Astrocyte of the cerebellum (primary cell): ENCODE data around the gene TECTA.

Experiments
- DNase-seq: peaks from one replicate; pipeline ENCODE4 v3.0.0-alpha.2; 2011; ENCODE audit warnings: low read depth
- H3K4me3 ChIP-seq: 2 replicates; pipeline ENCODE4 v1.5.1; 2011; ENCODE audit warnings: mild to moderate bottlenecking, low read depth, low read length, moderate library complexity
- in situ Hi-C: cut with HindIII; loops from 2 replicates; pipeline ENCODE4 v1.10.0; 2017; ENCODE audit warnings: low sequenced_read_pairs
- TF ChIP-seq, protein P1 (sequence below): IDR thresholded peaks from 2 replicates; pipeline ENCODE4 v1.5.1; 2012; ENCODE audit warnings: low read length, low read depth, moderate library complexity, mild to moderate bottlenecking; ENCODE audit errors: missing control alignments

TECTA gene

DNA sequence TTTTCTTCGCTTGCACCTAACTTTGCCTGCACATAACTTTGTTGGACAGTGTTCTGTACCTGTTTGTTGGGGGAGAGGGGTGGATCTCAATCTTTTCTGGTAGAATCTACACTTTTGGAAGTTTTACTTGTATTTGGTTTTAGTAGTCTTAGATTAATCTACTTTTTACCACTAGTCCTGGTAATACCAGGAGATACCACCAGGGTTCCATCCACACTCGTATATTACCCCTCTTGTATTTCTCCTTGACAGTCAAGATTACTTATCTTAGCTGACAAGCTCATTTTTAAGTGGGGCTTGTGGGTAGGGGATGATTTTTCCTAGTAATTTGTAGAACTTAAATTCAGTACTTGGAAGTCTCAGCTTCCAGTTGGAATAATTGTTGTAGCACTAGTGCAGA lies 37.3 kb upstream of the TECTA start:
- no peak overlapping the region for H3K4me3 ChIP-seq
- in situ Hi-C loops: no loop called here
- TF ChIP-seq, protein P1, sequence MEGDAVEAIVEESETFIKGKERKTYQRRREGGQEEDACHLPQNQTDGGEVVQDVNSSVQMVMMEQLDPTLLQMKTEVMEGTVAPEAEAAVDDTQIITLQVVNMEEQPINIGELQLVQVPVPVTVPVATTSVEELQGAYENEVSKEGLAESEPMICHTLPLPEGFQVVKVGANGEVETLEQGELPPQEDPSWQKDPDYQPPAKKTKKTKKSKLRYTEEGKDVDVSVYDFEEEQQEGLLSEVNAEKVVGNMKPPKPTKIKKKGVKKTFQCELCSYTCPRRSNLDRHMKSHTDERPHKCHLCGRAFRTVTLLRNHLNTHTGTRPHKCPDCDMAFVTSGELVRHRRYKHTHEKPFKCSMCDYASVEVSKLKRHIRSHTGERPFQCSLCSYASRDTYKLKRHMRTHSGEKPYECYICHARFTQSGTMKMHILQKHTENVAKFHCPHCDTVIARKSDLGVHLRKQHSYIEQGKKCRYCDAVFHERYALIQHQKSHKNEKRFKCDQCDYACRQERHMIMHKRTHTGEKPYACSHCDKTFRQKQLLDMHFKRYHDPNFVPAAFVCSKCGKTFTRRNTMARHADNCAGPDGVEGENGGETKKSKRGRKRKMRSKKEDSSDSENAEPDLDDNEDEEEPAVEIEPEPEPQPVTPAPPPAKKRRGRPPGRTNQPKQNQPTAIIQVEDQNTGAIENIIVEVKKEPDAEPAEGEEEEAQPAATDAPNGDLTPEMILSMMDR: peak; percentile 26
- DNase-seq: no peak

DNA sequence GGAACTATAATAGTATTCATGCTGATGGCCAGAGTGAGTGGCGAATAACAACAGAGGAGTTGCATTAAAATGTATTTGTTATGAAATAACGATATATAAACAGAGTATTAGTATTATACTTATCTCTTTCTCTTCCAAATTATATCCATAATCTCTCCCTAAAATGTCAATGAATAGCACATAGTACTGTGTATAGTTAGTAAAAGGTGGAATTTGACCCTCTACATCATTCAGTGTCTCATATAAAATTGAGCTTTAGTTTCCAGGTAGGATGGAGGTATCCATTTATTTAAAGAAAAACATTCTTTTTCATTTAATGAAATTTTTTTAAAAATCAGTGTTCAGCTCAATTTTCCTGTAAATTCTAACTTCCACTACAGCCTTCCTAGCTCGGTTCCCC lies 34.4 kb upstream of the TECTA start:
- TF ChIP-seq, protein P1: no peak
- DNase-seq: no peak
- in situ Hi-C loops: no loop called here
- no peak overlapping the region for H3K4me3 ChIP-seq

DNA sequence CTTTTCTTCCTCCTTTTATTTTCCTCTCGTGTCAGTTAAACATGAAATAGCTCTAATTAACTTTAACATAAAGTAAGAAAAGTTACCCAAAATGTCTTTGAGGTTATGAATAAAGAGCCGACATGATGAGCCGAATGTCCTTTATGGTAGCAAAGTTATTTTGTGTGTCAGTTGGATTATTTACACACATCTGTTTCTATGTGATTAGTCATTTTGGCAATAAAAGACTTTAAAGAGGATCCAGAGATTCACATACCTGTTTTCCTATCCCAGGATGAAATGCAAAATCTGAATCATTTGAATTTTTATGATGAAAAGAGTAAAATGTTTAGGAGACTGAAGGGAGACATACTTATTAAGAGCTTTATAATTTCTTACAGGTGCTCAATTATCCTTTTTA lies 34.0 kb upstream of the TECTA start:
- no peak for DNase-seq
- in situ Hi-C loops: no loop called here
- TF ChIP-seq, protein P1: no peak

DNA sequence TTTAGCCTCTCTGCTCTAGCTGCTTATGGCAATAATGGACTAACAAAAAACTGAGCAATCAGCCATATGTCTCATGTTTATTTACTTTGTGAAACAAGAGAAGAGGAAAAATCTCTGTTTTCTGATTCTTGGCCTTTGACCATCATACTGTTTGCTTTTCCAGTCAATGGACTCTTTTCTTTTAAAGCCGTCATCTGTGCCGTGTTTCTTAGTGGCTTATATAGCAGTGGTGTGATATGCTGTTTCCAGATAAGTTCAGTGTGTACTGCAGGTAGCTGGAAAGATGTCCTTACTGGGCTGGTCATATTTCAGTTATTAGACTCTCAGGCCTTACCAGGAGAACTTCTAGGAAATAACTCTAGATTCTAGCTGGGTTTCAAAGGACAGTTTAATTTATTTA lies 33.6 kb upstream of the TECTA start:
- no peak overlapping the region for H3K4me3 ChIP-seq
- in situ Hi-C loops: no loop called here
- TF ChIP-seq, protein P1: no peak
- DNase-seq: no peak

More for the DNA sequence above, 34.0 kb upstream of the TECTA start:
- no peak overlapping the region for H3K4me3 ChIP-seq

DNA sequence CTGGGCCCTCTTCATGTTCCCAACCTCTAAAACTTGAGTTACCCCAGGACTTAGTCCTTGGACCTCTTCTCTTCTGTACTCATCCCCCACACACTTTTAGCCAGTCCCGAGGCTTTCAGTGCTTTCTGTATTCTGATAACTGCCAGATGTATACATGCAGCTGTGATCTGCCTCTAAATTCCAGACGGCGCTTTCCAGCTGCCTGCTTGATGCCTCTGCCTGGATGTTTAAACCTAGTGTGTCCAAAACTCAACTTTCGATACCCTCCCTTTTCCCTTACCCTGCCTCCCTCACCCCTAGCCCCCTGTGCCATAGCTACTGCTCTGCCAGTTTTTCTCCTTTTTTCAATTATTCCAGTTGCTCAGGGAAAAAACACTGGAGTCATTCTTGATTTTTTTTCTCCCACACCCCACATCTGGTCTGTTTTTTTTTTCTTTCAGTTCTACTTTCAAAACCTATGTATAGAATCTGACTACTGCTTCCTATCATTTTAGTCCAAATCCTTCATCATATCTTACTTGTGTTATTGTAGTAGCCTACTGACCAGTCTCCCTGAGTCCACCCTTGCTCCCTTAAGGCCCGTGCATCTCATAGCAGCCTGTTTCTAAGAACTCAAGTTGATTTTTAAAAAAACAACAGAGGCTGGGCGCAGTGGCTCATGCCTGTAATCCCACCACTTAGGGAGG lies 32.9 kb upstream of the TECTA start:
- no peak overlapping the region for H3K4me3 ChIP-seq
- no peak for DNase-seq
- in situ Hi-C loops: no loop called here
- TF ChIP-seq, protein P1: no peak

DNA sequence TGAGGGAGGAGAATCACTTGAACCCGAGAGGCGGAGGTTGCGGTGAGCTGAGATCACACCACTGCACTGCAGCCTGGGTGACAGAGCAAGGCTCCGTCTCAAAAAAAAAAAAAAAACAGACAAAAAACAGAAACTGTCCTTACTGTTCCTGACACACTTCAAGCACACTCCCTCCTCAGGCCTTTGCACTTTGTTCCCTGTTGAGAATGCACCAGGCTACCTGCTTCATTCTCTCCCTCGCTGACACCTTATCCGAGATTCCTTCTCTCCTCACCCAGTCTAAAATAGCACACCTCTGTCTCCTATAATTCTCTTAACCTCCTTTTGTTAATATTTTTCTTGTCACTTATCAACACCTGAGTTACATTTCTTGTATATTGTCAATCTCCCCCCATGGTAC lies 32.3 kb upstream of the TECTA start:
- in situ Hi-C loops: no loop called here
- DNase-seq: no peak
- TF ChIP-seq, protein P1: no peak
- no peak overlapping the region for H3K4me3 ChIP-seq
